ENCODE results near the gene ADAMTS4.

- TF ChIP-seq, protein P1, sequence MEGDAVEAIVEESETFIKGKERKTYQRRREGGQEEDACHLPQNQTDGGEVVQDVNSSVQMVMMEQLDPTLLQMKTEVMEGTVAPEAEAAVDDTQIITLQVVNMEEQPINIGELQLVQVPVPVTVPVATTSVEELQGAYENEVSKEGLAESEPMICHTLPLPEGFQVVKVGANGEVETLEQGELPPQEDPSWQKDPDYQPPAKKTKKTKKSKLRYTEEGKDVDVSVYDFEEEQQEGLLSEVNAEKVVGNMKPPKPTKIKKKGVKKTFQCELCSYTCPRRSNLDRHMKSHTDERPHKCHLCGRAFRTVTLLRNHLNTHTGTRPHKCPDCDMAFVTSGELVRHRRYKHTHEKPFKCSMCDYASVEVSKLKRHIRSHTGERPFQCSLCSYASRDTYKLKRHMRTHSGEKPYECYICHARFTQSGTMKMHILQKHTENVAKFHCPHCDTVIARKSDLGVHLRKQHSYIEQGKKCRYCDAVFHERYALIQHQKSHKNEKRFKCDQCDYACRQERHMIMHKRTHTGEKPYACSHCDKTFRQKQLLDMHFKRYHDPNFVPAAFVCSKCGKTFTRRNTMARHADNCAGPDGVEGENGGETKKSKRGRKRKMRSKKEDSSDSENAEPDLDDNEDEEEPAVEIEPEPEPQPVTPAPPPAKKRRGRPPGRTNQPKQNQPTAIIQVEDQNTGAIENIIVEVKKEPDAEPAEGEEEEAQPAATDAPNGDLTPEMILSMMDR (IDR thresholded peaks at IDR 0.05): no peak
- TF ChIP-seq POLR2A (IDR thresholded peaks at IDR 0.05): no peak
- TF ChIP-seq POLR2AphosphoS5 (IDR thresholded peaks at IDR 0.05): no peak
These were observed 29.9 kb downstream of the ADAMTS4 start for GRCh38 chr1:161168906-161169305.

Data from sigmoid colon (tissue), 4 donors.